ENCODE results near the gene MYMX.

The MYMX gene

DNA sequence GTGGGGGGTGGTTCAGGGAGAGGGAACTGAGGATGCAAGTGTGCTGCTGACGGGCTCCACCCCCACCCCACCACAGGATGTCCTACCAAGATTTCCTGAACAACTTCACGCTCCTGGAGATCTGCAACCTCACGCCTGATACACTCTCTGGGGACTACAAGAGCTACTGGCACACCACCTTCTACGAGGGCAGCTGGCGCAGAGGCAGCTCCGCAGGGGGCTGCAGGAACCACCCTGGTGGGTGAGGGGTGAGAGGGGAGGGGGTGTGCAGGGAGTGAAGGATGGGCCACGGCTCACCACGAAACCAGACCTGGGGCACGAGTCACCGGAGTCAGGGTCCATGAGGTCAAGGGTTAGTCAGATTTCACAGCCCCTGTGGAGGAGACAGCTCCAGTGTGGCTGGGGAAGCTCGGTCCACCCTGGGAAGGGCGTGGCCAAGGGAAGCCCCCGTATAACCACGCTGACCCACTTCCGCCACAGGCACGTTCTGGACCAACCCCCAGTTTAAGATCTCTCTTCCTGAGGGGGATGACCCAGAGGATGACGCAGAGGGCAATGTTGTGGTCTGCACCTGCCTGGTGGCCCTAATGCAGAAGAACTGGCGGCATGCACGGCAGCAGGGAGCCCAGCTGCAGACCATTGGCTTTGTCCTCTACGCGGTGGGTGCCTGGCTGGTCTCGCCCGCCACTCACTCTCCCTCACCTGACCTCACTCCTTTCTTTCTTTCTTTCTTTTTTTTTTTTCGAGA, 39.8 kb upstream of the MYMX start:
- ATAC-seq: no peak
- TF ChIP-seq ARNTL (CRISPR knock-in tag; IDR thresholded peaks at IDR 0.05; ENCODE audit: borderline replicate concordance, low read depth): no peak
- TF ChIP-seq, protein P1, sequence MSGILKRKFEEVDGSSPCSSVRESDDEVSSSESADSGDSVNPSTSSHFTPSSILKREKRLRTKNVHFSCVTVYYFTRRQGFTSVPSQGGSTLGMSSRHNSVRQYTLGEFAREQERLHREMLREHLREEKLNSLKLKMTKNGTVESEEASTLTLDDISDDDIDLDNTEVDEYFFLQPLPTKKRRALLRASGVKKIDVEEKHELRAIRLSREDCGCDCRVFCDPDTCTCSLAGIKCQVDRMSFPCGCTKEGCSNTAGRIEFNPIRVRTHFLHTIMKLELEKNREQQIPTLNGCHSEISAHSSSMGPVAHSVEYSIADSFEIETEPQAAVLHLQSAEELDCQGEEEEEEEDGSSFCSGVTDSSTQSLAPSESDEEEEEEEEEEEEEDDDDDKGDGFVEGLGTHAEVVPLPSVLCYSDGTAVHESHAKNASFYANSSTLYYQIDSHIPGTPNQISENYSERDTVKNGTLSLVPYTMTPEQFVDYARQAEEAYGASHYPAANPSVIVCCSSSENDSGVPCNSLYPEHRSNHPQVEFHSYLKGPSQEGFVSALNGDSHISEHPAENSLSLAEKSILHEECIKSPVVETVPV (CRISPR knock-in tag; IDR thresholded peaks at IDR 0.05): no peak
- TF ChIP-seq, protein P2, sequence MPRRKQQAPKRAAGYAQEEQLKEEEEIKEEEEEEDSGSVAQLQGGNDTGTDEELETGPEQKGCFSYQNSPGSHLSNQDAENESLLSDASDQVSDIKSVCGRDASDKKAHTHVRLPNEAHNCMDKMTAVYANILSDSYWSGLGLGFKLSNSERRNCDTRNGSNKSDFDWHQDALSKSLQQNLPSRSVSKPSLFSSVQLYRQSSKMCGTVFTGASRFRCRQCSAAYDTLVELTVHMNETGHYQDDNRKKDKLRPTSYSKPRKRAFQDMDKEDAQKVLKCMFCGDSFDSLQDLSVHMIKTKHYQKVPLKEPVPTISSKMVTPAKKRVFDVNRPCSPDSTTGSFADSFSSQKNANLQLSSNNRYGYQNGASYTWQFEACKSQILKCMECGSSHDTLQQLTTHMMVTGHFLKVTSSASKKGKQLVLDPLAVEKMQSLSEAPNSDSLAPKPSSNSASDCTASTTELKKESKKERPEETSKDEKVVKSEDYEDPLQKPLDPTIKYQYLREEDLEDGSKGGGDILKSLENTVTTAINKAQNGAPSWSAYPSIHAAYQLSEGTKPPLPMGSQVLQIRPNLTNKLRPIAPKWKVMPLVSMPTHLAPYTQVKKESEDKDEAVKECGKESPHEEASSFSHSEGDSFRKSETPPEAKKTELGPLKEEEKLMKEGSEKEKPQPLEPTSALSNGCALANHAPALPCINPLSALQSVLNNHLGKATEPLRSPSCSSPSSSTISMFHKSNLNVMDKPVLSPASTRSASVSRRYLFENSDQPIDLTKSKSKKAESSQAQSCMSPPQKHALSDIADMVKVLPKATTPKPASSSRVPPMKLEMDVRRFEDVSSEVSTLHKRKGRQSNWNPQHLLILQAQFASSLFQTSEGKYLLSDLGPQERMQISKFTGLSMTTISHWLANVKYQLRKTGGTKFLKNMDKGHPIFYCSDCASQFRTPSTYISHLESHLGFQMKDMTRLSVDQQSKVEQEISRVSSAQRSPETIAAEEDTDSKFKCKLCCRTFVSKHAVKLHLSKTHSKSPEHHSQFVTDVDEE (CRISPR knock-in tag; IDR thresholded peaks at IDR 0.05): no peak
- no peak for TF ChIP-seq ZFP30 (CRISPR knock-in tag; IDR thresholded peaks at IDR 0.05)
- no peak for TF ChIP-seq OSR1 (CRISPR knock-in tag; IDR thresholded peaks at IDR 0.05)
- no peak for TF ChIP-seq ZFP3 (CRISPR knock-in tag; IDR thresholded peaks at IDR 0.05)
- TF ChIP-seq CSDC2 (CRISPR knock-in tag; IDR thresholded peaks at IDR 0.05): no peak
- TF ChIP-seq ZNF8 (CRISPR knock-in tag; IDR thresholded peaks at IDR 0.05): no peak
- TF ChIP-seq ESRRG (CRISPR knock-in tag; IDR thresholded peaks at IDR 0.05): no peak
- TF ChIP-seq, protein P3, sequence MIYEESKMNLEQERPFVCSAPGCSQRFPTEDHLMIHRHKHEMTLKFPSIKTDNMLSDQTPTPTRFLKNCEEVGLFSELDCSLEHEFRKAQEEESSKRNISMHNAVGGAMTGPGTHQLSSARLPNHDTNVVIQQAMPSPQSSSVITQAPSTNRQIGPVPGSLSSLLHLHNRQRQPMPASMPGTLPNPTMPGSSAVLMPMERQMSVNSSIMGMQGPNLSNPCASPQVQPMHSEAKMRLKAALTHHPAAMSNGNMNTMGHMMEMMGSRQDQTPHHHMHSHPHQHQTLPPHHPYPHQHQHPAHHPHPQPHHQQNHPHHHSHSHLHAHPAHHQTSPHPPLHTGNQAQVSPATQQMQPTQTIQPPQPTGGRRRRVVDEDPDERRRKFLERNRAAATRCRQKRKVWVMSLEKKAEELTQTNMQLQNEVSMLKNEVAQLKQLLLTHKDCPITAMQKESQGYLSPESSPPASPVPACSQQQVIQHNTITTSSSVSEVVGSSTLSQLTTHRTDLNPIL (CRISPR knock-in tag; IDR thresholded peaks at IDR 0.05; ENCODE audit: low read depth): no peak

DNA sequence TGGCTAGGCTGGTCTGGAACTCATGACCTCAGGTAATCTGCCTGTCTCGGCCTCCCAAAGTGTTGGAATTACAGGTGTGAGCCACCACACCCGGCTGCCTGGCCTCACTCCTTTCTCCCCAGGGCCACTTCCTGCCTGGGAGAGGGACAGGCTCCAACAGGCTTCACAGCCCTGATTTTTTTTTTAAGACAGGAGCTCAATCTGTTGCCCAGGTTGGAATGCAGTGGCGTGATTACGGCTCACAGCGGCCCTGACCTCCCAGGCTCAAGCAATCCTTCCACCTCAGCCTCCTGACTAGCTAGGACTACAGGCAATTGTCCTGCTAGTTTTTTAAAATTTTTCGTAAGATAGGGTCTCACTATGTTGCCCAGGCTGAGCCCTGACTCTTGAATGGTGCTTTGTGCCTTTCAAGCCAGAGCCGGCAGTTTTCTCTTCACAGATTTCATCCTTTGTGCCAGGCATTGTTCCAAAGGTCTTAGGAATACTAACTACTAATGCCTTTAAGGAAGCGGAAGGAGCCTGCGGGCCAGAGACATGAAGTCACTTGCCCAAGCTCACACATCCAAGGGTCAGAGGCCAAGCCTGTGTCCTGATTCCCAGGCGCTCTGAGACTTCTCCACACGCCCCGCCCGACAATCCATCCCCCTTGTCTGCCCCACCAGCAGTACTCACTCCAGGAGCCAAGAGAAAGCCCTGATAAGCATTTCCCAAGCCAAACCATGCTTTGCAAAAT, 38.9 kb upstream of the MYMX start:
- no peak for TF ChIP-seq ZFP30 (CRISPR knock-in tag; IDR thresholded peaks at IDR 0.05)
- TF ChIP-seq, protein P1 (CRISPR knock-in tag; IDR thresholded peaks at IDR 0.05): no peak
- no peak for TF ChIP-seq SNAI2 (CRISPR knock-in tag; IDR thresholded peaks at IDR 0.05)
- TF ChIP-seq, protein P4, sequence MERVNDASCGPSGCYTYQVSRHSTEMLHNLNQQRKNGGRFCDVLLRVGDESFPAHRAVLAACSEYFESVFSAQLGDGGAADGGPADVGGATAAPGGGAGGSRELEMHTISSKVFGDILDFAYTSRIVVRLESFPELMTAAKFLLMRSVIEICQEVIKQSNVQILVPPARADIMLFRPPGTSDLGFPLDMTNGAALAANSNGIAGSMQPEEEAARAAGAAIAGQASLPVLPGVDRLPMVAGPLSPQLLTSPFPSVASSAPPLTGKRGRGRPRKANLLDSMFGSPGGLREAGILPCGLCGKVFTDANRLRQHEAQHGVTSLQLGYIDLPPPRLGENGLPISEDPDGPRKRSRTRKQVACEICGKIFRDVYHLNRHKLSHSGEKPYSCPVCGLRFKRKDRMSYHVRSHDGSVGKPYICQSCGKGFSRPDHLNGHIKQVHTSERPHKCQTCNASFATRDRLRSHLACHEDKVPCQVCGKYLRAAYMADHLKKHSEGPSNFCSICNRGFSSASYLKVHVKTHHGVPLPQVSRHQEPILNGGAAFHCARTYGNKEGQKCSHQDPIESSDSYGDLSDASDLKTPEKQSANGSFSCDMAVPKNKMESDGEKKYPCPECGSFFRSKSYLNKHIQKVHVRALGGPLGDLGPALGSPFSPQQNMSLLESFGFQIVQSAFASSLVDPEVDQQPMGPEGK (CRISPR knock-in tag; IDR thresholded peaks at IDR 0.05; ENCODE audit: borderline replicate concordance): no peak
- TF ChIP-seq, protein P5, sequence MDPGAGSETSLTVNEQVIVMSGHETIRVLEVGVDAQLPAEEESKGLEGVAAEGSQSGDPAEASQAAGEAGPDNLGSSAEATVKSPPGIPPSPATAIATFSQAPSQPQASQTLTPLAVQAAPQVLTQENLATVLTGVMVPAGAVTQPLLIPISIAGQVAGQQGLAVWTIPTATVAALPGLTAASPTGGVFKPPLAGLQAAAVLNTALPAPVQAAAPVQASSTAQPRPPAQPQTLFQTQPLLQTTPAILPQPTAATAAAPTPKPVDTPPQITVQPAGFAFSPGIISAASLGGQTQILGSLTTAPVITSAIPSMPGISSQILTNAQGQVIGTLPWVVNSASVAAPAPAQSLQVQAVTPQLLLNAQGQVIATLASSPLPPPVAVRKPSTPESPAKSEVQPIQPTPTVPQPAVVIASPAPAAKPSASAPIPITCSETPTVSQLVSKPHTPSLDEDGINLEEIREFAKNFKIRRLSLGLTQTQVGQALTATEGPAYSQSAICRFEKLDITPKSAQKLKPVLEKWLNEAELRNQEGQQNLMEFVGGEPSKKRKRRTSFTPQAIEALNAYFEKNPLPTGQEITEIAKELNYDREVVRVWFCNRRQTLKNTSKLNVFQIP (CRISPR knock-in tag; IDR thresholded peaks at IDR 0.05; ENCODE audit: borderline replicate concordance, low read depth): no peak
- no peak for TF ChIP-seq ZFP3 (CRISPR knock-in tag; IDR thresholded peaks at IDR 0.05)
- no peak for TF ChIP-seq ZNF8 (CRISPR knock-in tag; IDR thresholded peaks at IDR 0.05)
- no peak for TF ChIP-seq ZNF565 (CRISPR knock-in tag; conservative IDR thresholded peaks at IDR 0.05; ENCODE audit: low read depth)
- TF ChIP-seq PPARA (CRISPR knock-in tag; IDR thresholded peaks at IDR 0.05; ENCODE audit: borderline replicate concordance): no peak
- TF ChIP-seq OSR1 (CRISPR knock-in tag; IDR thresholded peaks at IDR 0.05): no peak
- no peak for TF ChIP-seq TCF4 (CRISPR knock-in tag; IDR thresholded peaks at IDR 0.05; ENCODE audit: borderline replicate concordance)
- no peak for TF ChIP-seq ZNF70 (CRISPR knock-in tag; IDR thresholded peaks at IDR 0.05)
- no peak for TF ChIP-seq GLIS3 (CRISPR knock-in tag; IDR thresholded peaks at IDR 0.05)
- TF ChIP-seq, protein P3 (CRISPR knock-in tag; IDR thresholded peaks at IDR 0.05; ENCODE audit: low read depth): no peak
- TF ChIP-seq ZC3H10 (CRISPR knock-in tag; IDR thresholded peaks at IDR 0.05): no peak
- TF ChIP-seq ARNTL (CRISPR knock-in tag; IDR thresholded peaks at IDR 0.05; ENCODE audit: borderline replicate concordance, low read depth): no peak
- no peak for TF ChIP-seq ESRRG (CRISPR knock-in tag; IDR thresholded peaks at IDR 0.05)
- TF ChIP-seq ISL1 (CRISPR knock-in tag; IDR thresholded peaks at IDR 0.05): no peak
- TF ChIP-seq, protein P2 (CRISPR knock-in tag; IDR thresholded peaks at IDR 0.05): no peak
- no peak for TF ChIP-seq BACH2 (CRISPR knock-in tag; IDR thresholded peaks at IDR 0.05; ENCODE audit: borderline replicate concordance)
- ATAC-seq: no peak
